OCI-LY7 (cell line): ENCODE data around the gene KDM6B.

Experiments used
- CTCF ChIP-seq: fragments of 200-600 bp; sonication (generic); conservative IDR thresholded peaks from 2 replicates; pipeline ENCODE4 v1.5.1; 2014; ENCODE audit warnings: mild to moderate bottlenecking, antibody characterized with exemption, low read length, moderate library complexity, mixed read lengths
- EZH2phosphoT487 ChIP-seq: fragments of 200-600 bp; sonication (generic); IDR thresholded peaks from 2 replicates; pipeline ENCODE4 v1.6.1; 2018; ENCODE audit warnings: low read depth, borderline replicate concordance, mild to moderate bottlenecking, mixed run types, antibody characterized with exemption, low read length, moderate library complexity, mixed read lengths

- TF ChIP-seq CTCF = no peak
- no peak for TF ChIP-seq EZH2phosphoT487
Measured at GRCh38 chr17:7806587-7806986, 27.4 kb upstream of the KDM6B start.
